ENCODE data around the gene MMP17.

Gene MMP17

DNA sequence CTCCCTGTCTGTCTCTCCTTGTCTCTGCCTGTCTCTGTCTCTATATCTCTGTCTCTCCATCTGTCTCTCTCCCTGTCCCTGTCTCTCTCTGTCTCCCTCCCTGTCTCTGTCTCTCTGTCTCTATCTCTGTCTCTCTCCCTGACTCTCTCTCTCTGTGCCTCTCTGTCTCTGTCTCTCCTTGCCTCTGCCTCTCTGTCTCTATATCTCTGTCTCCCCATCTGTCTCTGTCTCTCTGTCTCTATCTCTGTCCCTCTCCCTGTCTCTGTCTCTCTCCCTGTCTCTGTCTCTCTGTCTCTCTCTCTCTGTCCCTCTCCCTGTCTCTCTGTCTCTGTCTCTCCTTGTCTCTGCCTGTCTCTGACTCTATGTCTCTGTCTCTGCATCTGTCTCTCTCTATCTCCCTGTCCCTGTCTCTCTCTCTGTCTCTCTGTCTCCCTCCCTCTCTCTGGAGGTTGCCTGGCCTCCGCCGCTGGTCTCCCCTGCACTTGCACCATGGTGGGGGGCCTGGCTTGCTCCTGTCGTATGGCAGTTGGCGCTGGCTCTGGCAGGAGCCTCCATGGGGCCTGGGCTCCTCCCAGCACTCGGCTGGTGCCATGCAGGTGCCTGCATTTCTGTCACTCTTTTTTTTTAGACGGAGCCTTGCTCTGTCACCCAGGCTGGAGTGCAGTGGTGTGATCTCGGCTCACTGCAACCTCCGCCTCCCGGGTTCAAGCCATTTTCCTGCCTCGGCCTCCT is 28.3 kb downstream of the MMP17 start:
- TF ChIP-seq, protein P1, sequence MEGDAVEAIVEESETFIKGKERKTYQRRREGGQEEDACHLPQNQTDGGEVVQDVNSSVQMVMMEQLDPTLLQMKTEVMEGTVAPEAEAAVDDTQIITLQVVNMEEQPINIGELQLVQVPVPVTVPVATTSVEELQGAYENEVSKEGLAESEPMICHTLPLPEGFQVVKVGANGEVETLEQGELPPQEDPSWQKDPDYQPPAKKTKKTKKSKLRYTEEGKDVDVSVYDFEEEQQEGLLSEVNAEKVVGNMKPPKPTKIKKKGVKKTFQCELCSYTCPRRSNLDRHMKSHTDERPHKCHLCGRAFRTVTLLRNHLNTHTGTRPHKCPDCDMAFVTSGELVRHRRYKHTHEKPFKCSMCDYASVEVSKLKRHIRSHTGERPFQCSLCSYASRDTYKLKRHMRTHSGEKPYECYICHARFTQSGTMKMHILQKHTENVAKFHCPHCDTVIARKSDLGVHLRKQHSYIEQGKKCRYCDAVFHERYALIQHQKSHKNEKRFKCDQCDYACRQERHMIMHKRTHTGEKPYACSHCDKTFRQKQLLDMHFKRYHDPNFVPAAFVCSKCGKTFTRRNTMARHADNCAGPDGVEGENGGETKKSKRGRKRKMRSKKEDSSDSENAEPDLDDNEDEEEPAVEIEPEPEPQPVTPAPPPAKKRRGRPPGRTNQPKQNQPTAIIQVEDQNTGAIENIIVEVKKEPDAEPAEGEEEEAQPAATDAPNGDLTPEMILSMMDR (conservative IDR thresholded peaks at IDR 0.05; ENCODE audit: low read depth), result no peak
- ChIA-PET CTCF (no interaction called here), POLR2A (ENCODE audit: low non-redundant PET) (no interaction called here)
- DNase-seq (ENCODE audit: low spot score), result no peak
- H3K27ac ChIP-seq, result no peak overlapping the region

DNA sequence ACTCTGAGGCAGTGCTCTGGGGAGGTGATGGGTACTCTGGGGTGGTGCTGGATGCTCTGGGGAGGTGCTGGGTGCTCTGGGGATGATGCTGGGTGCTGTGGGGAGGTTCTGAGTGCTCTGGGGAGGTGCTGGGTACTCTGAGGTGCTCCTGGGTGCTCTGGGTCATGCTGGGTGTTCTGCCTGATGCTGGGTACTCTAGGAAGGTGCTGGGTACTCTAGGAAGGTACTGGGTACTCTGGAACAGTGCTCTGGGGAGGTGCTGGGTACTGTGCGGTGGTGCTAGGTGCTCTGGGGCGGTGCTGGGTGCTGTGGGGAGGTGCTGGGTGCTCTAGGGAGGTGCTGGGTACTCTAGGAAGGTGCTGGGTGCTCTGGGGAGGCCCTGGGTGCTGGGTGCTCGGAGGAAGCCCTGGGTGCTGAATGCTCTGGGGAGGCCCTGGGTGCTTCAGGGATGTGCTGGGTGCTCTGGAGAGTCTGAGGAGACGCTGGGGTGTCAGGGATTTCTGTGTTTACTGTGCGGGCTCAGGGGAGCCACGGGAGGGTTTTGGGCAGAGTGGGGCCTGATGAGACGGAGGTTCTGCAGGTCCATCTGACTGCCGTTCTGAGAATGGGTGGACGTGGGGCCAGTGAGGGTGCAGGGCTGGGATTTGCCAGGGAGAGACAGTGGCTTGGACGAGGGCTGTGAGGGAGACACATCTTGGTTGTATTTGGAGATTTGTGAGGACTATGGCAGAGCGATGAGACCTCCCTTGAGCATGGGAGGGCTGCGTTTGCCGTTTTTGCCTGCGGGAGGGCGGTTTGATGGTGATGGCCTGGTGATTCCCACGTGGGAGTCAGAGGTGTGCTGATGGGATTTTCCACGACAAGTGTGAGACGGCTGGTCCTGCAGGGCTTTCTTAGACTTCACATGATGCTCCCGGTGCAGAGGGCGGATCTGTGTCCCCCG is 30.0 kb downstream of the MMP17 start:
- CTCF ChIA-PET, result no interaction called here
- H3K27ac ChIP-seq, result peak overlapping the region; percentile 6; the same call in 1 of the 2 replicates
- no peak for DNase-seq (ENCODE audit: low spot score)
- TF ChIP-seq, protein P1 (conservative IDR thresholded peaks at IDR 0.05; ENCODE audit: low read depth), result no peak
- POLR2A ChIA-PET (ENCODE audit: low non-redundant PET), result interaction anchor here (0.6 kb wide), 1 partner anchor 38 kb away, joined by 4 read pairs; no protein-coding TSS in a partner anchor

DNA sequence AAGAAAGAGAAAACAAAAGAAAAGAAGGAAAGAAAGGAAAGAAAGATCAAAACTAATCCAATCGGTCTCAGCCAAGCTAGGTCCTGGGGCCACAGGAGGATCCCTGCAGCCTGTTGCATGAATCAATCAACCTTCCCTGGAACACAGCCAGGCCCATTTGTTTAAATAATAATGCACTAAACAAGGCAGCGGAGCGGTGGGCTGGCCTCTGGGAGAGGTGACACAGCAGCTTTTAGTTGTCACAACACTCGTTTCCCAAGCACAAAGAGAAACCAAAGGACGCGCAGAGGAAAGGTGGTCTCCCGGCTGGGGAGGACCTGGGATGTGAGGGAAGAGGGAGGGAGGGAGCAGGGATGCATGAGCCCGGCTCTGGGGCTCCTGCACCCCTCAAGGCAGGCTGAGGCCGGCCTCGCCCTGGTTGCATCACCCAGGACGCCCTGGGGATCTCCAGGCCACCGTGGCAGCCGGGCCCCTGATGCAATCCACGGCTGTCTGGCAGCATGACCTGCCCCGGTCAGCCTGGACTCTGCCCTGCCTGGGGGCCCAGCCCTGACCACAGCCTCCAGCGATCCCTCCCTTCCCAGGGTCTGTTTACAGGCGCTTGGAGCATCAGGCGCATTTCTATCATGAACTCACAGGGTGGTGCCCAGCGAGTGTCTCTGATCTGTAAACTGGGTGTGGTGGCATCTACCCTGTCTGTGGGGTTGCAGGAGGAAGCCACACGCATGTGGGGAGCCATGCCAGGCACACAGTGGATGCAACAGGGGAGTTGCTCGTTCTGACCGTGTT is 32.5 kb downstream of the MMP17 start:
- H3K27ac ChIP-seq, result peak overlapping the region; percentile 88
- POLR2A ChIA-PET (ENCODE audit: low non-redundant PET), result no interaction called here
- peak; percentile 69 for DNase-seq (ENCODE audit: low spot score)
- TF ChIP-seq, protein P1 (conservative IDR thresholded peaks at IDR 0.05; ENCODE audit: low read depth), result no peak
- CTCF ChIA-PET, result interaction anchor here (0.6 kb wide), 1 partner anchor 30 kb away, joined by 4 read pairs; no protein-coding TSS in a partner anchor

DNA sequence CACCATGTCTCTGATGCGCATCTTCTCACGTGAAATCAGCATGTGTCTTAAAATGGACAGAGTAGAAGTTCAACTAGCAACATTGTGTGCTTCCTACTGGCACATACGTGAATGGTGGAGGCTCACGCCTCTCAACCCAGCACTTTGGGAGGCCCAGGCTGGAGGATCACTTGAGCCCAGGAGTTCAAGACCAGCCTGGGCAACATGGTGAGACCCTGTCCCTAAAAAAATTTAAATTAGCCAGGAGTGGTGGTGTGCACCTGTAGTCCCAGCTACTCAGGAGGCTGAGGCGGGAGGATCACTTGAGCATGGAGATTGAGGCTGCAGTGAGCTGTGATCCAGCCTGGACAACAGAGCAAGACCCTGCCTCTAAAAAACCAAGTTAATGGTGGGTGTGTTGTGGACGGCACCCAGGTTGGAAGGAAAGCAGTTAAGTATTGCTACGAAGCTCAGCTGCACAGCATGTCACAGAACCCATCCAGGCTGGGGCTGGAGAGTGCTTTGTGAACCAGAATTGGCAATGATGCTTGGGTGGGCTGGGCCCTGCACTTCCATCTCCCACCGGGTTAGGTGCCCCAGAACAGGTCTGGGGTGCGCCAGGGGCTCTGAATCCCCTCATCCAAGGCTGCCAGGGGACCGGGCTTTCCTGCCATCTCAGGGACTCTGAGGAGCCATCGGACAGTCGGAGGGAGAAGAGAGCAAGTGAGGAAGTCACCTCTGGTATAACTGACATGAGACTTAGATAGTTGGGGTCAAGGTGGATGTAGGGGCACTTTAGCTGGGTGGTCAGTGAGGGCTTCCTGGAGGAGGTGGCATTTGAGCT is 33.3 kb downstream of the MMP17 start:
- POLR2A ChIA-PET (ENCODE audit: low non-redundant PET), result no interaction called here

DNA sequence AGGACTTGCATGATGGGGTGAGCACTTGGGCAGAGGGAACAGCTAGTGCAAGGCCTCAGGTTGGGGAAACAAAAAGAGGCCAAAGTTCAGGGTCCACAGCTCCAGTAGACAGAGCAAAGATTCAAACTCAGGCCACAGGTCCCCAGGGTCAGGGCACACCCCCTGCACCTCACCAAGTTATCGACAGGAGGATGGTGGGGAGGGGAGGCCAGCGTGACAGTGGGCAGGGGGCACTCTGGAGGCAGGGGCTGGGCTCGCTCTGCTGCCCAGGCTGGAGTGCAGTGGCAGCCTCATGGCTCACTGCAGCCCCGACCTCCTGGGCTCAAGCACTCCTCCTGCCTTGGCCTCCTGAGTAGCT is 33.9 kb downstream of the MMP17 start:
- ChIA-PET CTCF (interaction anchor here (0.6 to 0.7 kb wide), 2 partner anchors 11 to 41 kb away, joined by 3 read pairs; no protein-coding TSS in a partner anchor), POLR2A (ENCODE audit: low non-redundant PET) (no interaction called here)
- H3K27ac ChIP-seq, result peak overlapping the region; percentile 88
- no peak for DNase-seq (ENCODE audit: low spot score)
- TF ChIP-seq, protein P1 (conservative IDR thresholded peaks at IDR 0.05; ENCODE audit: low read depth), result no peak

More for the DNA sequence above, 33.3 kb downstream of the MMP17 start:
- H3K27ac ChIP-seq, result peak overlapping the region; percentile 88
- CTCF ChIA-PET, result interaction anchor here (0.6 kb wide), 1 partner anchor 12 kb away, joined by 3 read pairs; no protein-coding TSS in a partner anchor
- no peak for DNase-seq (ENCODE audit: low spot score)
- TF ChIP-seq, protein P1 (conservative IDR thresholded peaks at IDR 0.05; ENCODE audit: low read depth), result no peak

Data from RWPE1 (cell line).